HG03565 (cell line): Measurements from ENCODE around the gene BLOC1S5.
A peak's percentile ranks its signal among the peaks of the same experiment; 100 is the strongest.

ENCODE experiments used
- ATAC-seq: cut with Tn5 transposase; IDR thresholded peaks from one replicate; pipeline ENCODE4 v1.9.1; 2021; ENCODE audit warnings: mild to moderate bottlenecking, moderate library complexity; ENCODE audit not compliant: unreplicated experiment

The BLOC1S5 gene, protein sequence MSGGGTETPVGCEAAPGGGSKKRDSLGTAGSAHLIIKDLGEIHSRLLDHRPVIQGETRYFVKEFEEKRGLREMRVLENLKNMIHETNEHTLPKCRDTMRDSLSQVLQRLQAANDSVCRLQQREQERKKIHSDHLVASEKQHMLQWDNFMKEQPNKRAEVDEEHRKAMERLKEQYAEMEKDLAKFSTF

DNA sequence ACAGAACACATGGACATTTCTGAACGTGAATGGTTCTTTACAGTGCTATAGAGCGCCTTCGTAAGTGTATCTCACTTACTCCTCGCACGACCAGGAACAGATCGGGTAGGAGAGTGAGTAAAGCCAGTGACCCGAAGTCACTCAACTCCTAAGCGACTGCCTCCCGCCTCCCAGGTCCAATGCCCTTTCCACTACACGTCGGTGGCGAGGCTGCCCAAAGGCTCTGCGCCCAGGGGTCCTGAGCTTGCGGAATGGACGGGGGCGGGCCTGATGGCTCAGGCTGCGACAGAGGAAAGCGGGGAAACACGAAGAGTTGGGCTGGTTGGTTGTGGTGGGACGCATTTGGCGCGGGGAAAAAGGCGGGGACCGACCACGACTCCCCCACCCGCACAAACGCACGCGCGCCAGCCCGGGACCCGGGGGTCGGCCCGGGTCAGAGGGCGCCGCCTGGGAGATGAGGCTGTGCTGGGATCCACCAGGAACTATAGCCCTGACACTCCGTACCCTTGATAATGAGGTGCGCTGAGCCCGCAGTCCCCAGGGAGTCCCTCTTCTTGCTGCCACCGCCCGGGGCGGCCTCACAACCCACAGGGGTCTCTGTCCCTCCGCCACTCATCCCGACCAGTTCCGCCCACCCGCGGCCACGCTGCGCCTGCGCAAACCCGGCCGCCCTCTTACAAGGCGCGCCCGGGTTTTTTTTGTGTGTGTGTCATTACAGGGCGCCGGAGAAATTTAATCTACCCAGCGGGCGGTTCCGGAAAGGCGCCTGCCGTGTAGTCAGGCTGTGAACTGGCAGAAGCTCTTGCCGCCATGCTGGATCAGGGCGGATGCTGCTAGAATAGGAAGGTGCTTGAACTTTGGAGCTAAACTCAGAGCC is at the start of gene BLOC1S5:
TSS of gene BLOC1S5 (minus strand) at position 629 of the 877 bp plus-strand sequence. CDS start at position 616, 13 bp downstream.
- peak; percentile 85 for ATAC-seq

DNA sequence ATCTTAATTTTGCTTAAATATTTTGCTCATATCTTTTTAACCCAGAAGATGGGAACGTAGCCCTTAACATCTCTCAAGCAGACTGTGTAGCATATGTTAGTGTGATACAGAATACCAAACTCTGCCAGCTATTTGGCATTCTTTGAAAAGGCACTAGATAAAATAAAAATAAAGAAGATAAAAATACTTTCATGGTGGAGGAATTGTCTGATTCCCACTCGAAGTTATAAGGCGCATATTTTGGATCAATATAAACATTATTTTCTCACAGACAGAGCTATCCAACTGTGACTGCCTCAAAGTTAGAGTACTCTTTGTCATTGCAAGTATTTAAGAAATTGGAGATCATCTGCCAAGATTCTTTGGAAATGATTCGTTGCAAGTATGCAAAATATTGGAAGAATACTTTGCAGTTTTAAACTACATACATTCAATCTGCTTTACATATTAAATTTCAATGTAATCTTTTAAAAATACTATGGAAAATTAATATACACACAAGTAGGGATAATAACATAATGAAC is 49.0 kb upstream of the BLOC1S5 start:
- no peak for ATAC-seq

DNA sequence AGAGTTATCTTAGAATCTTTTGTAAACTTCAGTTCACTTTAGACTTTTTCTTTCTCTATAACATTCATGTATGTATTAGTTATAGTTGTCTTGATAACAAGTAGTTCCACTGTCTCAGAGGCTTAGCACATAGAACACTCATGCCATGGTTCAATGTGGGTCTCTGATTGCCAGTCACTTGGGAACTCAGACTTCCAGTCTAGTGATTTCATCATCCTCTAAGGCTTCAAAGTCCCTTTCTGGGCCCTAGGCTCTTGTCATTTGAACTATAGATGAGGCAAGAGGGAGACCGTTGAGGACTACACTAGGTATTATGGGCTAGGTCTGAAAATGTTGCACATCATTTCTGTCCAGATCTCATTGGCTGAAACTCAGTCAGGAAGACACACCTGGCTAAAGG is 46.5 kb upstream of the BLOC1S5 start:
- no peak for ATAC-seq

DNA sequence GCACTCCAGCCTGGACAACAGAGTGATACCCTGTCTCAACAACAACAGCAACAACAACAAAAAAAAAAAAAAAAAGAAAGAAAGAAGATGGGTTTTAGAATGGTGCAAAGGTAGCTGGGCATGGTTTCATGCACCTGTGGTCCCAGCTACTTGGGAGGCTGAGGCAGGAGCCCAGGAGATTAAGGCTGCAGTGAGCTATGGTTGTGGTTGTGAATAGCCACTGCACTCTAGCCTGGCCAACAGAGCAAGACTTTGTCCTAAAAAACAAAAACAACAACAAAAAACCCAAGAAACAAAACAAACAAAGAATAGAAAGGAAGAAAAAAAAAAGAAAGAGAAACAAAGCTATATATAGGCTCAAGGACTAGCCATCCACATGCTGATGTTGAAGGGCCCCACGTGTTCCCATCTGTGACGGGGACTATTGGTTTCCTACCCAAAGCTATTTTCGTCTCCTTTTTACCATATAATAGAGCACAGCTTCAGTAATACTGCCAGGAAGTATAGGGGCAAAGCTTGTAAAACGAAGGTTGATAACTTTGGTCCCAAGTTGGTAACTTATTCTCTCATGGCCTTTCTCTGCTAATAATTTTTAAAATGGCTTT is 46.0 kb upstream of the BLOC1S5 start:
- ATAC-seq, result peak; percentile 55

DNA sequence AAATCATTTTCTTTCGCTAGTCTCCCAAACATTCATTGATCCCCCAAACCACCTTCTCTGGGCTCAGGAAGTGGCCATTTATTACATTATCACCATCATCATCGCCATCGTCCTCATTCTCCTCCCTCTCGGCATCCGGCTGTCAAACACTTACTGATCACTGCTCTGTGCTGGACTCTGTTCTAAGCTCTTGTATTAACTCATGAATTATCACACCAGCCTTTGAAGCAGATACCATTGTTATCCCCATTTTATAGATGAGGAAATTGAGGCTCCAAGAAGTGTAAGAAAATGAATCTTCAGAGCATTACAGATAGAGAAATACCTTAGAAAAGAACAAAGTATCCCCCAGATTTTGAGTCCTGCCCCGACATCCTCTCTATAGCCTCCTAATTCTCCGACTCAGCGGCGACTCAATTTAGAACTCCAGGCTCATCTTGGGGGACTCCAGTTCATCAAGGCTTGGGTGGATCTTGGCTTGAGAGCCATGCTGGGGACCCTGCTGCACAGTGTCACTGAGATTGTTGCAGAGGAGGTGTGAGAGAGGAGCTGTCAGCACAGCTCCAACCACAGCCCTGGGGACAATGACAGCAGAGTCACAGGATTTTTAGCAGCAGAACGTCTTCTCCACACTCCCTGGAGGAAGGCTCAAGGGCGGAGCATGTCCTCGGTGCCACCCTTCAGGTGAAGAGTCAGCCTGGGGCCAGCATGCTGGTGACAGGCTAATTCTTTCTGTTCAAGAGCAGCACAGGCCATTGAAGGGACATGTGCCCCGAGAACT is 44.8 kb upstream of the BLOC1S5 start:
- ATAC-seq, result no peak

DNA sequence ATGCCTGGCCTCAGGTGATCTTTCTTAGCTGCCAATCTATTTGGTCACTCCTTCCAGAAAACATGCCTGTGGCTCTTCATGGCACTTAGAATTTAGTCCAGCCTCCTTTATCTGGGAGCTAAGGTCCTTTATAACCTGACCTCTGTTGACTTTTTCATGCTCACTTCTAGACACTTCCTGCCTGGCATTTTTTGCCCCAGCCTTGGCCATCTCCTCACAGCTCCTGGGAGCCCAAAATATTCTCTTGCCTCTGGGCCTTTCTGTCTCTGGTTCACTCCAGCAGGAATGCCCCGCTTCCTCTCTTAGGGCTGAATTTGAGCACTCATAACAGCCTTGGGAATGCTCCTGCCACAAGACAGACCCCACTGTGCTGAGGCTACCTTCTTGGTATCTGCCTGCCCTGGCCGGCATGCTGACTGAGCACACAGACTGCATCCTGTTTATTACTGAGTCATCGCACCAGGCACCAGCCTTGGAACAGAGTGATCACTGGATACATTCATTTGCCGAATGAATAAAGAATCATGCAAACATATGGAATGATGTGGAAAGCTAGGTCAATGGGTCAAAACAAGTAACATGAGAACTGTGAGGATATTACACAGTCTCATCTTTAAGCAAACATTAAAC is 44.0 kb upstream of the BLOC1S5 start:
- ATAC-seq, result no peak

DNA sequence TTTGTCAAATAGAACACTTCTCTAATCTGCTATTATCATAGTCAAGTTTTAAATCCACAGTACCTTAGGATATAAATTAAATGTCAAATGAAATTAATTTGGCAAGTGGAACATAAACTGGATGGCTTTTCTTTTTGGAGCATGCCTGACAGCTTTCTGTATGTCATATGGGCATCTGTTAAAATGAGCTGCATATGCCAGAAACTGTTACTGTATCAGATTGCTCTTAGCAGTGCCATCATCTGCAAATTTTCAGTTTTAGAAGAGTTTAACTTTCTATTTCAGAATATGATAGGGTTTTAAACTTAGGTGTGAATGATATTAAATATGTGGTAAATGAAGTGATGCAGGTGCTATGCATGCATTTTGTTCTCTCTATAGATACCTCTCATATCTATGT is 41.6 kb upstream of the BLOC1S5 start:
- no peak for ATAC-seq

DNA sequence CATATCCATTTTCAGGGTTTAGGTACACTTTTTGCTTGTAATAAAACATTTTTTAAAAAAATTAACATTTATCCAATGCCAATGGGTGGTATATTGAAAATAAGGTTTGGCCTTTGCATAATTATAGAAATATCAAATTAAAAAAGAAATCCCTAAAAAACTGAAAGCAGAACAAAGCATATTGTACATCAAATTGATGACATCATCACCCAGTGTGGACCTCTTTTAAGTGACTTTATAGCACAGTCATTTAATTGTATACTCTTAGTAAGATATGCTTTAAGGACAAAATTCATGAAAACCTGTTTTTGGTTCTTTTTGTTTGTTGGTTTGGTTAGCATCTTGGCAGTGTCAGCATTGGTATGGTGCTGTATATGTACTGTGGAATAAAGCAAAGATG is 39.5 kb upstream of the BLOC1S5 start:
- ATAC-seq, result no peak

DNA sequence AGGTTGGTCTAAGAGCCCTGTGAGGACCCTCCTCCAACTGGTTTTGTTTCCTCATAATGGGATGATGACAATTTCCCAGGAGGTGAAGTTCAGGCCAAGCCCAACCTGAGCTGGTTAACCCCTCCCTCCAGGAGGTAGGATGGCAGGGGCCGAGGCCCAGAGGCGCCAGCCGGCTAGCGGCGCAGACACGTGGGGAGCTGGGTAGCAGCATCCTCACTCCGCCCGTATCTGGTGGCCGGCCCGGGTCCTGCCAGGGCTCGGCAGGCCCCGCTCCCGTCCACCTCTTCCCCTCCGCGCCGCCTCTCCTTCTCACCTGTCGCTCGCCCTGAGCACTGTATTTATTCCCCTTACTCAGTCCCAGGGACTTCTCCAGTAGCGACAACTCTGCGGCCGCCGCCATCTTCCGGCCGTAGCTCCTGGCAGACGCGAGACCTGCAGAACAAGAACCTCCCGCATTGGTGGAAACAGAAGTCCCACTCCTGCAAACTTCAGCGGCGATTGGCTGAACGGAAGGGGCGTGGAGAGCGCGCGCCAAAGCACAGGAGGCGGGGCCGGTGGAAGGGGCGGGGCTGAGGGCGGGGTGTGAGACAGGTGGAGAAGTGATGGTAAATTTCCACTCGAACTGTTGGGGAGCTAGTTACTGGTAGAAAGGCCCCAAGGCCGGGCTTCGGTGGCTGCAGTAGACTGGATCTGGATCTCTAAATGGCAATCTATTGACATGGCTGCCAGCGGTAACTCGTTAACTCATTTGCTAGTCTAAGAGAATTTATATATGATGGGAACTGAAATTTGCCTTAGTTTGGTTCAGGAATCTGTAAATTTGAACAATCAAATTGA is 38.2 kb upstream of the BLOC1S5 start, which contains the start of gene EEF1E1:
TSS of gene EEF1E1 (minus strand) at position 427 of the 837 bp plus-strand sequence. CDS start at position 400, 27 bp downstream.
- peak; percentile 98 for ATAC-seq

DNA sequence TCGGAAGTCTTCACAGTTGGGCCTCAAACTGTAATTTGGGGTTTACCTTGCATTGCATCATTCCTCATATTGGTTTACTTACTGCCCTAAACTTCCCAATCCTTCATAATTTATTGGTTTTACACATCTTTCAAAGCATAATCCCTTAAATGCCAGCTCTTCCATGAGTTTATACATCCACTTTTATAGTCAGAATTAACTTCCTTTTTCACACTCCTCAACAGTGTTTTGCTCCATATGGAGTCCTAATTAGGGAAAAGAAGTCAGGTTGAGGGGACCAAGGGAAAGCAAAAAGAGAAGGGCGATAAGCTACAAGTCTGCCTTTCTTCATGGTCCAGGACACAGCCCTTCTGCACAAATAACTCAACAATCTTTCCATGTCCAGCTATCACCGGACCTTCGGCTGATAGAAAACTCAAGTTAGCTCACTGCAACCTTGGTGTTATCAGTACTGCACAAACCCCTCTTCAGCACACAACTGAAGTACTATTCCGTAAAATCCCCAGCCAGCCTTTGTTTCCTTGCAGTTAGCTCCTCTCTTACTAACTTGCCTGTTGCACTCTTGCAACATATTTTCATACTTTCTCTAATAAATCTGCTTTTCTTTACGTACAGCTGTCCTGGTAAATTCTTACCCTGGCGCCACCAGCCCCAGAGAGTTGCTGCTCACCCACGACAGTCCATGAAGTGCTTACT is 36.1 kb upstream of the BLOC1S5 start:
- ATAC-seq, result no peak

DNA sequence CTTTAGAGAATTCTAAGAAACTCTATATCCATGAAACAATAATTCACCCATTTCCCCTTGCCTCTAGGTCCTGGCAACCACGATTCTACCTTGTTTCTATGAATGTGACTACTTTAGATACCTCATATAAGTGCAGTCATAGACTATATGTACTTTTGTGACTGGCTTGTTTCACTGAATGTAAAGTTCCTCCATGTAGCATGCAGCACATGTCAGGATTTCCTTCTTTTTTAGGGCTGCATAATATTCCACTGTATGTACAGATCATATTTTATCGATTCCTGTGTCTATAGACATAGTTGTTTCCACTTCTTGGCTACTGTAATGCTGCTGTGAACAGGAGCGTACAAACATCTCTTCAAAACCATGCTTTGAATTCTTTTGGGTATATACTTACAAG is 26.5 kb upstream of the BLOC1S5 start:
- ATAC-seq, result no peak

DNA sequence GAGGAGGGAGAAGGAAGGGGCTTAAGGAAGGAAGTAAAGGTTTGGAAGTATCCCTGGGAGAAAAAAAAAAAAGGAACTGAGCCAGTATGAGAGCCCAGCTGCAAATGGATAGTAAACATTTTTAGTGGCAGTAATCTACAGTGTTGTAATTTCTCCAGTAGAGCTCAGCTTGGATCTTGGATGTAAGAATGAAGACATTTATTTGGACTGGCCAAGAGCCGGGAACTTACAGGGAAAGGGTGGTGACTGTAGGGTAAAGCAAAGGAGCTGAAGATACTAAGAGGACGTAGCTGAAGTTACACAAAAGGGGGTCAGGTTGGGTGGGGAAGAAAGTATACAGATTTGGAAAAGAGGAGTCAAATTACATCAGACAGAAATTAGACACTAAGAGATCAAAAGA is 24.7 kb upstream of the BLOC1S5 start:
- no peak for ATAC-seq

DNA sequence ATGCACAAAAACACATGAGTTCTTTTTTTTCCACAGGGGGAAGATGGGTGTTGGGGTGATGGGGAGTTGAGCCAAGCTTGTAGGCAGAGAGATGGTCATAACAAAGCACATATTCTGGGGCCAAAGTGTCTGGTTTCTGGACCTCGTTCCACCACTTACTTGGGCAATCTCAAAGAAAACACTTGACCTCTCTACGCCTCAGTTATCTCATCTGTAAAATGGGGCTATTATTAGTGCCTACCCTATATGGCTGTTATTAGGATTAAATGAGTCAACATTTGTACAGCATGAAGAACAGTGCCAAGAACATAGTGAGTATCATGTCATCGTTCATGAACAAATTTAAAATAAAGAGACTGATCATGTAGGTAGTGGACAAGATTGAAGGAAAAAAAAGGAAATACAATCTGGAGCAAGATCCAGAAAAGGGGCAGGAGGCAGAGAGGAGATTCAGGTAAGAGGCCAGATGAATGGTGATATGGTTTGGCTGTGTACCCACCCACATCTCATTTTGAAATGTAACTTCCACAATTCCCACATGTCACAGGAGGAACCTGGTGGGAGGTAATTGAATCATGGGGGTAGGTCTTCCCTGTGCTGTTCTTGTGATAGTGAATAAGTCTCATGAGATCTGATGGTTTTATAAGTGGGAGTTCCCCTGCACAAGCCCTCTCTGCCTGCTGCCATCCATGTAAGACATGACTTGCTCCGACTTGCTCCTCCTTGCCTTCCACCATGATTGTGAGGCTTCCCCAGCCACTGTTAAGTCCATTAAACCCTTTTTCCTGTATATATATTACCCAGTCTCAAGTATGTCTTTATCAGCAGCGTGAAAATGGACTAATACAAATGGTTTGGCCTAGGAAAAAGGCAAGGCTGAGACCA is 23.9 kb upstream of the BLOC1S5 start:
- no peak for ATAC-seq

DNA sequence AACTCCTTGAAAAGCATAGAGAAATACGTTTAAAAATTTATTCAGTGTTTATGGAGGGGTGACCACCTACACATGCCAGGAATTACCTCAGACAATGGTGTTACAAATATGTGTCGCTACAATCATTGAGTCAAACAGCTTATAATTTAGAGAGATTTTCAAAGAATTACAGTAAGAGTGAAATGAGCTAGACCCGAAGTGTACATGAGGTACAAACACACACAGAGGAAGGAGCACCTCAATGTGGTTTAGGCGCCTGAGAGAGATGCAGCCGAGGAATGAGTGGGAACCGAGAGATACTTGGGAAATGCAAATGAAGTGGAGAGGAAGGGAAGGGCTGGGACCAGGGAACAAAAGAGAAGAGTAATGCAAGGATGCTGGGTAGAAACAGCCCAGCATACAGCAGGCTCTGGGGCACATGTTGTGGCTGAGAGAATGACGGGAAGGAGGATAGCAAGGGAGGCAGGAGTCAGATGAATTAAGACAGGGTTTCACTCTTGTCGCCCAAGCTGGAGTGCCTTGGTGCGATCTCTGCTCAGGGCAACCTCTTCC is 22.6 kb upstream of the BLOC1S5 start:
- ATAC-seq, result no peak

DNA sequence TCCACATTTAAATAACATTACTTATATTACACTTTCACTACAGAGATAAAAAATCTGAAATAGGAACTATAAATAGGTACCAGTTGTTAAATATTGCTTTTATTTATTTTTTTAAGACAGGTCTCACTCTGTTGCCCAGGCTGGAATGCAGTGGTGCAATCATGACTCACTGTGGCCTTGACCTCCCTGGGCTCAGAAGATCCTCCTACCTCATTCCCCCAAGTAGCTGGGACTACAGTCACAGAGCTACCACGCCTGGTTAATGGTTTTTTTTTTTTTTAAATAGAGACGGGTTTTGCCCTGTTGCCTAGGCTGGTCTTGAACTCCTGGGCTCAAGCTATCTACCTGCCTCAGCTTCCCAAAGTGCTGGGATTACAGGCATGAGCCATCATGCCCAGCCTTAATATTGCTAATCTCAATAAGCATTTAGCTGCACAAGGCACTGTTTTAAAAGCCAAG is 20.9 kb upstream of the BLOC1S5 start:
- no peak for ATAC-seq

DNA sequence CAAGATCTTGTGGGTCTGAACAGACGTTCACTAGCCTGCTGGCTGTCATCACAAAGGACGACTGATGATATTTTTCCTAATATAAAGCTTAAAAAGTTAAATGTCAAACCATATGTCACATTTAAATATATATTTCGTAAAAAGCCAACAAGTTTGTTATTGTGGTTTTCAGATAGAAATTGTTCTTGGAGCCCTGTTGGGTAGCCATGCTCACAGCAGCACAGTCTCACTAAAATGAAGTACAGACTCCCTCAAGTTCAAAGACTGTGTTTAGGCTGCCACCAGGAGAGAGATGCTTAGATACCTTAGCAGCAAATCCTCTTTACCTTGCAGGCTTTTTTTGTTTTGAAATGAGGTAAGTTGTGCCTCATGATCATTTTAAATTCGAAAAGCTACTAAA is 20.4 kb upstream of the BLOC1S5 start:
- no peak for ATAC-seq
